ENCODE results near the gene KPRP. TPM values are rescaled to one million over a fixed set of nuclear protein-coding genes. Genes with fewer than 3 reads are reported as not detected.

Gene KPRP
- polyA plus RNA-seq, 4 donors: not detected

DNA sequence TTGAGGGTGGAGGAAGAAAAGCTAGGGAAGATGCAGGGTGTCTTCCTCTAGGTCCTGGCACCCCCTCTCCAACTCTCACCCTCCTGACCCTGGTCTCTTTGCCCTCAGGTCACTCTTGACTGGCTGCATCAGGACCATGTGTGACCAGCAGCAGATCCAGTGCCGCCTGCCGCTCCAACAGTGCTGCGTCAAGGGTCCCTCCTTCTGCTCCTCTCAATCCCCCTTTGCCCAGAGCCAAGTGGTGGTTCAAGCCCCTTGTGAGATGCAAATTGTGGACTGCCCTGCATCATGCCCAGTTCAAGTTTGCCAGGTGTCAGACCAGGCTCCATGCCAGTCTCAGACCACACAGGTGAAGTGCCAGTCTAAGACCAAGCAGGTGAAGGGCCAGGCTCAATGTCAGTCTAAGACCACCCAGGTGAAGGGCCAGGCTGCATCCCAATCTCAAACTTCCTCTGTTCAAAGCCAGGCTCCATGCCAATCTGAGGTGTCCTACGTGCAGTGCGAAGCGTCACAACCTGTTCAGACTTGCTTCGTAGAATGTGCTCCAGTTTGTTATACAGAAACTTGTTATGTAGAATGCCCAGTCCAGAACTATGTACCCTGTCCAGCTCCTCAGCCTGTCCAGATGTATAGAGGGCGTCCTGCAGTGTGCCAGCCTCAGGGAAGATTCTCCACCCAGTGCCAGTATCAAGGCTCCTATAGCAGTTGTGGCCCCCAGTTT lies 1.8 kb downstream of the KPRP start:
- Histone ChIP-seq H3K27me3 (ENCODE audit: control insufficient read depth in 3 of 3, insufficient read depth in 3 of 3, low read length in 3 of 3) (no peaks in the 10 kb centered on the region), H3K27ac (ENCODE audit: low read depth in 1 of 3, low read length in 2 of 3) (no peak overlapping the region), H3K4me1 (ENCODE audit: control insufficient read depth in 3 of 3, insufficient read depth in 2 of 3, low read depth in 1 of 3, low read length in 2 of 3) (no peaks in the 10 kb centered on the region), H3K4me3 (ENCODE audit: low read depth in 1 of 3, low read length in 3 of 3) (no peak overlapping the region), H3K9me3 (ENCODE audit: control insufficient read depth in 2 of 2, insufficient read depth in 1 of 2, low read depth in 1 of 2, low read length in 1 of 2) (no peaks in the 10 kb centered on the region), H3K36me3 (ENCODE audit: control insufficient read depth in 3 of 3, insufficient read depth in 2 of 3, low read depth in 1 of 3, low read length in 3 of 3) (no peaks in the 10 kb centered on the region)
- no peak for FAIRE-seq
- WGBS, 3 donors: 71 to 90% (median 81%) methylated on average over 8 of the region's 8 CpGs
- DNase-seq: no peak

DNA sequence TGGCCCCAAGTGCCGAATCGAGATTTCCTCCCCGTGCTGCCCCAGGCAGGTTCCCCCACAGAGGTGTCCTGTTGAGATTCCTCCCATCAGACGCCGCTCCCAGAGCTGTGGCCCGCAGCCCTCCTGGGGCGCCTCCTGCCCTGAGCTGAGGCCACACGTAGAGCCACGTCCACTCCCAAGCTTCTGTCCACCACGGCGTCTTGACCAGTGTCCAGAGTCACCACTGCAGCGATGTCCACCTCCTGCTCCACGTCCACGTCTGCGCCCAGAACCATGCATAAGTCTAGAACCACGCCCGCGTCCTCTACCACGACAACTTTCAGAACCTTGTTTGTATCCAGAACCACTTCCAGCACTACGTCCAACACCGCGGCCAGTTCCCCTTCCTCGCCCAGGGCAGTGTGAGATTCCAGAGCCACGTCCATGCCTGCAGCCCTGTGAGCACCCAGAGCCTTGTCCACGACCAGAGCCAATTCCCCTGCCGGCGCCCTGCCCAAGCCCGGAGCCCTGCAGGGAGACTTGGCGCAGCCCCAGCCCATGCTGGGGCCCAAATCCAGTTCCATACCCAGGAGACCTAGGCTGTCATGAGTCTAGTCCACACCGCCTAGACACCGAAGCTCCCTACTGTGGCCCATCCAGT lies 2.8 kb downstream of the KPRP start:
- FAIRE-seq: no peak
- 90 to 92% (median 92%) methylated on average over 31 of the region's 31 CpGs for WGBS, 3 donors

DNA sequence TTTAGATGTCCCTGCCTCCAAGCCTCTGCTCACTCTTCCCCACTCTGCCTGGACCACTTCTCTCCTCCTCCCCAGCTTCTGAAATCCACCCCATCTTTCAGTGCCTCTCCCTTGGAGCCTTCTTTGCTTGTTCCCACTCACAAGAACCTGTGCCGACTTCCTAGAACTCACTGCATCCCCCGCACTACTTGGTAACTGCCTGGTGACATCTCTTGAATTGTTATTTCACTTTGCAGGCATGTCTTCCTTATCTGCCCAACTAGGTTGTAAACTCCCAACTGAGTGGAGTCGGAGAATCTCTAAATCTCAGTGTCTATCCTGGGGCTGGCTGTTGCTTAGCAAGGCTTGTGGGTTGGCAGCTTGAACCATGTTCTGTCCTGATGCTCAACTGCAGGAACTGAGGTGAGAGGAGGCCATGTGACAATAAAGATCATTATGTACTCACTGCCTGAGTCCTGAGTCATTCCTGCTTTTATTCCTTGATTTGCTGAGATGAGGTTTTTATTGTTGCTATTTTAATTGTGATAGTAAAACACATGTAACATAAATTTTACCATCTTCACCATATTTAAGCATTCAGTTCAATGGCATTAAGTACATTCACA lies 3.9 kb downstream of the KPRP start:
- FAIRE-seq: no peak
- no peak overlapping the region for H3K27ac ChIP-seq (ENCODE audit: low read depth in 1 of 3, low read length in 2 of 3)
- no peak for DNase-seq
- no peaks in the 10 kb centered on the region for H3K36me3 ChIP-seq (ENCODE audit: control insufficient read depth in 3 of 3, insufficient read depth in 2 of 3, low read depth in 1 of 3, low read length in 3 of 3)
- H3K4me1 ChIP-seq (ENCODE audit: control insufficient read depth in 3 of 3, insufficient read depth in 2 of 3, low read depth in 1 of 3, low read length in 2 of 3): no peaks in the 10 kb centered on the region
- H3K27me3 ChIP-seq (ENCODE audit: control insufficient read depth in 3 of 3, insufficient read depth in 3 of 3, low read length in 3 of 3): no peaks in the 10 kb centered on the region
- WGBS, 3 donors: 69 to 82% (median 78%) methylated on average over 3 of the region's 3 CpGs
- H3K4me3 ChIP-seq (ENCODE audit: low read depth in 1 of 3, low read length in 3 of 3): no peak overlapping the region
- no peaks in the 10 kb centered on the region for H3K9me3 ChIP-seq (ENCODE audit: control insufficient read depth in 2 of 2, insufficient read depth in 1 of 2, low read depth in 1 of 2, low read length in 1 of 2)

More for the DNA sequence above, 2.8 kb downstream of the KPRP start:
- no peak overlapping the region for H3K27ac ChIP-seq (ENCODE audit: low read depth in 1 of 3, low read length in 2 of 3)
- H3K9me3 ChIP-seq (ENCODE audit: control insufficient read depth in 2 of 2, insufficient read depth in 1 of 2, low read depth in 1 of 2, low read length in 1 of 2): no peaks in the 10 kb centered on the region
- H3K27me3 ChIP-seq (ENCODE audit: control insufficient read depth in 3 of 3, insufficient read depth in 3 of 3, low read length in 3 of 3): no peaks in the 10 kb centered on the region
- H3K36me3 ChIP-seq (ENCODE audit: control insufficient read depth in 3 of 3, insufficient read depth in 2 of 3, low read depth in 1 of 3, low read length in 3 of 3): no peaks in the 10 kb centered on the region
- H3K4me1 ChIP-seq (ENCODE audit: control insufficient read depth in 3 of 3, insufficient read depth in 2 of 3, low read depth in 1 of 3, low read length in 2 of 3): no peaks in the 10 kb centered on the region
- H3K4me3 ChIP-seq (ENCODE audit: low read depth in 1 of 3, low read length in 3 of 3): no peak overlapping the region
- DNase-seq: no peak

- Histone ChIP-seq H3K27ac (ENCODE audit: low read depth in 1 of 3, low read length in 2 of 3) (no peak overlapping the region), H3K27me3 (ENCODE audit: control insufficient read depth in 3 of 3, insufficient read depth in 3 of 3, low read length in 3 of 3) (no peaks in the 10 kb centered on the region), H3K4me3 (ENCODE audit: low read depth in 1 of 3, low read length in 3 of 3) (no peak overlapping the region), H3K36me3 (ENCODE audit: control insufficient read depth in 3 of 3, insufficient read depth in 2 of 3, low read depth in 1 of 3, low read length in 3 of 3) (no peaks in the 10 kb centered on the region), H3K4me1 (ENCODE audit: control insufficient read depth in 3 of 3, insufficient read depth in 2 of 3, low read depth in 1 of 3, low read length in 2 of 3) (no peaks in the 10 kb centered on the region), H3K9me3 (ENCODE audit: control insufficient read depth in 2 of 2, insufficient read depth in 1 of 2, low read depth in 1 of 2, low read length in 1 of 2) (no peaks in the 10 kb centered on the region)
- no peak for DNase-seq
- WGBS, 3 donors: 45 to 53% (median 50%) methylated on average over 8 of the region's 8 CpGs
- FAIRE-seq: no peak
Measured at GRCh38 chr1:152768847-152769533, 11.2 kb downstream of the KPRP start.

- no peak overlapping the region for H3K4me3 ChIP-seq (ENCODE audit: low read depth in 1 of 3, low read length in 3 of 3)
- H3K27ac ChIP-seq (ENCODE audit: low read depth in 1 of 3, low read length in 2 of 3): no peak overlapping the region
- no peaks in the 10 kb centered on the region for H3K9me3 ChIP-seq (ENCODE audit: control insufficient read depth in 2 of 2, insufficient read depth in 1 of 2, low read depth in 1 of 2, low read length in 1 of 2)
- 58 to 75% (median 69%) methylated on average over 1 of the region's 1 CpG for WGBS, 3 donors
- DNase-seq: no peak
- no peaks in the 10 kb centered on the region for H3K4me1 ChIP-seq (ENCODE audit: control insufficient read depth in 3 of 3, insufficient read depth in 2 of 3, low read depth in 1 of 3, low read length in 2 of 3)
- FAIRE-seq: no peak
- H3K36me3 ChIP-seq (ENCODE audit: control insufficient read depth in 3 of 3, insufficient read depth in 2 of 3, low read depth in 1 of 3, low read length in 3 of 3): no peaks in the 10 kb centered on the region
- H3K27me3 ChIP-seq (ENCODE audit: control insufficient read depth in 3 of 3, insufficient read depth in 3 of 3, low read length in 3 of 3): no peaks in the 10 kb centered on the region
Measured at GRCh38 chr1:152770411-152770810, 12.6 kb downstream of the KPRP start.

- Histone ChIP-seq H3K36me3 (ENCODE audit: control insufficient read depth in 3 of 3, insufficient read depth in 2 of 3, low read depth in 1 of 3, low read length in 3 of 3) (no peaks in the 10 kb centered on the region), H3K27me3 (ENCODE audit: control insufficient read depth in 3 of 3, insufficient read depth in 3 of 3, low read length in 3 of 3) (no peaks in the 10 kb centered on the region), H3K9me3 (ENCODE audit: control insufficient read depth in 2 of 2, insufficient read depth in 1 of 2, low read depth in 1 of 2, low read length in 1 of 2) (no peaks in the 10 kb centered on the region), H3K4me1 (ENCODE audit: control insufficient read depth in 3 of 3, insufficient read depth in 2 of 3, low read depth in 1 of 3, low read length in 2 of 3) (no peaks in the 10 kb centered on the region), H3K27ac (ENCODE audit: low read depth in 1 of 3, low read length in 2 of 3) (no peak within 1 kb of the TSS), H3K4me3 (ENCODE audit: low read depth in 1 of 3, low read length in 3 of 3) (no peak within 1 kb of the TSS)
- FAIRE-seq (no peak), DNase-seq (no peak)
- 65 to 69% (median 68%) methylated on average over 6 of the region's 6 CpGs for WGBS, 3 donors
Measured at GRCh38 chr1:152774875-152775274, 17.1 kb downstream of the KPRP start, which contains the start of gene LCE1F. Gene LCE1F, plus strand, starts transcription at chr1:152775140. Its CDS starts 1,232 bp downstream, at chr1:152776372.

DNA sequence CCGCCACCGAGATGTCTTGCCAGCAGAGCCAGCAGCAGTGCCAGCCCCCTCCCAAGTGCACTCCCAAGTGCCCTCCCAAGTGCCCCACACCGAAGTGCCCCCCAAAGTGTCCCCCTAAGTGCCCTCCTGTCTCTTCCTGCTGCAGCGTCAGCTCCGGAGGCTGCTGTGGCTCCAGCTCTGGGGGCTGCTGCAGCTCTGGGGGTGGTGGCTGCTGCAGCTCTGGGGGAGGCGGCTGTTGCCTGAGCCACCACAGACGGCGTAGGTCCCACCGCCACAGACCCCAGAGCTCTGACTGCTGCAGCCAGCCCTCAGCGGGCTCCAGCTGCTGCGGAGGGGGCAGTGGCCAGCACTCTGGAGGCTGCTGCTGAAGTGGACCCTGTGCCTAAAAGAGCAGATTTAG lies 18.5 kb downstream of the KPRP start:
- WGBS, 3 donors: 84 to 88% (median 84%) methylated on average over 11 of the region's 11 CpGs
- Histone ChIP-seq H3K27me3 (ENCODE audit: control insufficient read depth in 3 of 3, insufficient read depth in 3 of 3, low read length in 3 of 3) (no peaks in the 10 kb centered on the region), H3K4me1 (ENCODE audit: control insufficient read depth in 3 of 3, insufficient read depth in 2 of 3, low read depth in 1 of 3, low read length in 2 of 3) (no peaks in the 10 kb centered on the region), H3K4me3 (ENCODE audit: low read depth in 1 of 3, low read length in 3 of 3) (no peak overlapping the region), H3K36me3 (ENCODE audit: control insufficient read depth in 3 of 3, insufficient read depth in 2 of 3, low read depth in 1 of 3, low read length in 3 of 3) (no peaks in the 10 kb centered on the region), H3K27ac (ENCODE audit: low read depth in 1 of 3, low read length in 2 of 3) (no peak overlapping the region), H3K9me3 (ENCODE audit: control insufficient read depth in 2 of 2, insufficient read depth in 1 of 2, low read depth in 1 of 2, low read length in 1 of 2) (no peaks in the 10 kb centered on the region)
- DNase-seq (no peak), FAIRE-seq (no peak)

DNA sequence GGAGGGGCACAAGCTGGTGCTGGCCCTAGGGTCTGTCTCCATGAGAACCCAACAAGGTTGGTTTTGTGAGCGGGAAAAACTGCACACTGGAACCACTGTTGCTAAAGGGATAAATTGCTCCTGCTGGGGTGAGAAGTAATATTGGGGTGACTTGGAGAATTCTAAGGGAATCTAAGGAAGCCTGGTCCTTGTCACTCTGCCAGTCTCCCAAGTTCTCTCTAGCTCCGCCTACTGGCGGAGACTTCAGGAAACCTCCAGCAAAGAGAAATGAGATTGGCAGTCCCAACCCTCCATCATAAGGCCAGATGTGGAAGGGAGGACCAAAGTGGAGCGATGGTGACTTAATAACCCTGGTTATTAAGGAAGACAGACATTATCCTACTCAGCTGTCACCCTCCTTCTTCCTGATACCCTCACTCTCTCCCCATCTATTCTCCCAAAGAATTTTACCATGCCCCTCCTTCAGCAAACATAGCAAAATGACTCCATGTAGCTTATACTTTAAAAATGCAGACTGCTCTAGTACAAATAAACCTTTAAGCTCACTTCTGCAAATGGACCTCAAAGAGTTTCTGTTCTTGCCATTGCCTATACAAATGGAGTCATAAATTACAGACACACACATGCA lies 19.8 kb downstream of the KPRP start:
- no peak for FAIRE-seq
- H3K36me3 ChIP-seq (ENCODE audit: control insufficient read depth in 3 of 3, insufficient read depth in 2 of 3, low read depth in 1 of 3, low read length in 3 of 3): no peaks in the 10 kb centered on the region
- no peaks in the 10 kb centered on the region for H3K4me1 ChIP-seq (ENCODE audit: control insufficient read depth in 3 of 3, insufficient read depth in 2 of 3, low read depth in 1 of 3, low read length in 2 of 3)
- no peaks in the 10 kb centered on the region for H3K9me3 ChIP-seq (ENCODE audit: control insufficient read depth in 2 of 2, insufficient read depth in 1 of 2, low read depth in 1 of 2, low read length in 1 of 2)
- 40 to 63% (median 54%) methylated on average over 4 of the region's 4 CpGs for WGBS, 3 donors
- no peaks in the 10 kb centered on the region for H3K27me3 ChIP-seq (ENCODE audit: control insufficient read depth in 3 of 3, insufficient read depth in 3 of 3, low read length in 3 of 3)
- H3K27ac ChIP-seq (ENCODE audit: low read depth in 1 of 3, low read length in 2 of 3): no peak overlapping the region
- peak; percentile 13 to 20 for DNase-seq
- H3K4me3 ChIP-seq (ENCODE audit: low read depth in 1 of 3, low read length in 3 of 3): no peak overlapping the region

Data from small intestine (tissue), 7 donors.